GM18505 (cell line): ENCODE measurements around the gene SPINDOC.
"Not testable (repeated sequence)": the region's sequence is repeated elsewhere in the genome, so short reads cannot be mapped to it uniquely, and the experiment has no call there.

Experiments used
- ATAC-seq: cut with Tn5 transposase; IDR thresholded peaks from one replicate; pipeline ENCODE4 v1.9.1; 2021; ENCODE audit not compliant: unreplicated experiment
- POLR2A ChIP-seq: IDR thresholded peaks from 4 replicates; pipeline ENCODE4 v1.6.1; 2011; ENCODE audit warnings: borderline replicate concordance; ENCODE audit not compliant: insufficient read depth, insufficient read length; ENCODE audit errors: extremely low read depth

The SPINDOC gene

DNA sequence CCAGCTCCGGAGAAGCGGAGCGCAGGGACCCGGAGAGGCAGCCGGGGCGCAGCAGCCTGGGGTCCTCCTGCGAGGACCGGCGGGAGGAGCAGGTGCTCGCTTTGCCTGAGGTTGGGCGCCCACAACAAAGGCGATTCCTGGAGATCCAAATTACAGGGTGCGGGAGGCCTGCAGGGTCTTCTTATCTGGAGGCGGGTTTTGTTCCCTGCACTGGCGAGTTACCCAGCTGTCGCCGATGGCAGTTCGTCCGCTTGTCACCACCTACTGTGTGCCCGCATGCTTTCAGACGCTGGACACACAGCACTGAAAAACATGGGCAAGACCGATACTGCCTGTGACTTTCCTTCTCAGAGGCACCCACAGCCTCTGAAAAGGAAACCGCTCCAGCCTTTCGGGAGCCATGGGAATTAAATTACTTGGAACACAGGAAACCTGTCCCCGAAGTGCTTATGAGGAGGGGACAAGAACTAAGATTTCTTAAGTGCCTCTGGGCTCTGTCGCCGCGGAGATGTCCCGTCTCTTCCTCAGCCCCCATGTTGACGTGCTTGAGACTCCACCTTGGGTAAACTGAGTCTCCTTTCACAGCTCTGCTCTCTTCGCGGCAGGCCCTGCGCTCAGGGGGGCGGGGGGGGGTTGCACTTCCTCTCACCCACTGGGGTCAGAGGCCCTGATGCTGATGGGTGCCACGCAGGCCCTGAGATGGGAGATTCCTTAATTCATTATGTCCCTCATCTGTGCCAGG lies 43.4 kb upstream of the SPINDOC start:
- ATAC-seq: no peak
- TF ChIP-seq POLR2A: no peak

DNA sequence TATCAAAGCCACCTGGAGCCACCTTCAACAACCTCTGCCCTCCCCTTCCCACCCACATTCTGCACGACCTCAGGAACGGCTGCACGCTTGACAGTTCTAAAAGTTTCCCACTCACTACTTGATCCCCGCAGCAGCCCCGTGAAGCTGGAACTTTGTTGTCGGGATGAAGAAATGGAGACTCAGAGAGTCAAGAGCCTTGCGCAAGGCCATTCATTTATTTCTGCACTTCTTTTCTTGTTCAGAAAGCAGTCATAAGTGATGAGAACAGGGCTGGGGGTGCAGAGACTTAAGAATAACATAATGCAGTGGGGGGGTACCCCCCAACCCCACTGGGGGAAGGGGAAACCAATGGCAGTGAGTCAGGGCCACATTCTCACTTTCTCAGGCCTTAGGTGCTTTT lies 42.5 kb upstream of the SPINDOC start:
- no peak for ATAC-seq
- no peak for TF ChIP-seq POLR2A

DNA sequence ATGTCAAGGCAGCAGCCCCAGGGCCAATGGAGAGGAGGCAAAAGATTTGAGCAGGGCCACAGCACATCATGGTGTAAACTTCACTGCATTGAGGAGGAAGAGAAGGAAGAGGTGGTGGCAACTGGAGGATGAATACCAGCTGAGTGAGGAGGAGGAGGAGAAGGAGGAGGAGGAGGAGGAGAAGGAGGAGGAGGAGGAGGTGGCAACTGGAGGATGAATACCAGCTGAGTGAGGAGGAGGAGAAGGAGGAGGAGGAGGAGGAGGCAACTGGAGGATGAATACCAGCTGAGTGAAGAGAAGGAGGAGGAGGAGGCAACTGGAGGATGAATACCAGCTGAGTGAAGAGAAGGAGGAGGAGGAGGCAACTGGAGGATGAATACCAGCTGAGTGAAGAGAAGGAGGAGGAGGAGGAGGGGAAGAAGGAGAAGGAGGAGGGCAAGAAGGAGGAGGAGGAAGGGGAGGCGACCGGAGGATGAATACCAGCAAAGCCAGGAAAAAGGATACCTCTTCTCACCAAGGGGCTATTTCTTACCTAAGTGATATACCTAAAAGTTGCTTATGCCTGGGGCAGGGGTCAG lies 41.4 kb upstream of the SPINDOC start:
- not testable (repeated sequence) for ATAC-seq

DNA sequence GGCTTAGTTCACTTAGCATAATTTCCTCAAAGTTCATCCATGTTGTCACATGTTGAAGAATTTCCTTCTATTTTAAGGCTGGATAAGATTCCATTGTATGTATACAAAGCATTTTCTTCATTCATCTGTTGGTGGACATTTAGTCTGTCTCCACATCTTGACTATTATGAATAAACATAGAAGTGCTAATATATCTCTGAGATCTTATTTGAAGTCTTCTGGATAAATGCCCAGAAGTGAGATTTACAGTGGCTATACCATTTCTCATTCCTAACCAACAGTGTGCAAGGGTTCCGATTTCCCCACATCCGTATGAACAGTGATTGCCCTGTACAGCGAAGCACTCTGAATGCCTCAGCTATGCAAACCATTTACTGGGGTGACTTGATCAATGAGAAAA lies 38.1 kb upstream of the SPINDOC start:
- TF ChIP-seq POLR2A: no peak
- no peak for ATAC-seq

DNA sequence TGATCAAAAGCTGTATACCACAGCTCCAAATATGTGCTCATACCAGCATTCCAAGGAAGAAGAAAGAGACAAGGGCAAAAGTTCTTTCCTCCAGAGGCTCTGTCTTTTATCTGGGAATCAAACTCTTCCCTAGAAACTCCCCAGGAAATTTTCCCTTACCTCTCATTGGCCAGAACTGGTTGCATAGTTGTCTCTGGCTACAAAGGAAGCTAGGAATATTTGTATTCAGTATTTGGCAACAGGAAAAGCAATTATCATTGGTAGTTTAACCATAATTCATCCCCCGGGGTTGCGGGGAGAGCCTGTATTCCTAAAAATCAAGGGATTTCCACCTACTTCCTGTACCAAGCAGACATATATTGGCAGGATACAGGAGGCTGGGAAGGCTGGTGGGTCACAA lies 34.2 kb upstream of the SPINDOC start:
- no peak for TF ChIP-seq POLR2A
- no peak for ATAC-seq

DNA sequence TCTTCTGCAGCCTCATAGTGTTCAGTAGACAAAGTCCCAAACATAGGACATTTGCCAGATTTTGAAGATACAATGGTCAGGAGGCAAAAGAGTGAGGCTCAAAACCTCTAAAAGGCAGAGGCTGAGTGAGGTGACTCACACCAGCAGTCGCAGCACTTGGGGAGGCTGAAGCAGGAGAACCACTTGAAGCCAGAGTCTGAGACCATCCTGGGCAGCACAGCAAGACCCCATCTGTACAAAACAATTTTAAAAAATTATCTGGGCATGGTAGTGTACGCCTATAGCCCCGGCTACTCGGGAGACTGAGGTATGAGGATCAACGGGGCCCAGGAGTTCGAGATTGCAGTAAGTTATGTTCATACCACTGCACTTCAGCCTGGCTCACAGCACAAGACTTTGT lies 30.5 kb upstream of the SPINDOC start:
- ATAC-seq: no peak
- TF ChIP-seq POLR2A: no peak

DNA sequence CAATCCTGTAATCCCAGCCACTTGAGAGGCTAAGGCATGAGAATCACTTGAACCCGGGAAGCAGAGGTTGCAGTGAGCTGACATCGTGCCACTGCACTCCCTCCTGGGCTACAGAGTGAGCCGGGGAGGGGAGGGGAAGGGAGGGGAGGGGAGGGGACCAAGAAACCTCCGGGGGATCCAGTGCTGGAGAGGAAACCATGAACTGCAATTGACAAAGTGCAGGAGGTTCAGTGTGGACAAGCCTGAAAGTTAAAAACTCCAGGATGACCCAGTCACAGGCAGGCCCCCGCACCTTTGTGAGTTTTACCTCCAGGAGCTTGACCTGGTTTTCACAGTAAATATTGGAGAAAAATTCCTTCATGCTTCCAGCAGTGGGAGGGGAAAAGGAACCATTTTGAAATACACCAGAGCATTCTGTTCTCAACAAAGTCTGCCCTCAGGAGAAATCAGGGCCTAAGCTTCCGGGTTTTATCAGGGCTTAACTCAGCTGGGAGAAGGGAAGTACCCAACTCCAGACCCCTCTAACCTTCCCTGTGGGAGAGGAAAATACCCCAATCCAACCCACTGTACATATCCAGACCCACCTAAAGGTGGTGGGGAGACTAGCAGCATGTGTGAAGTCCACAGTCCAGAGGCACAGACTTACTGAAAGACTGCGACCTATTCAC lies 29.2 kb upstream of the SPINDOC start:
- no peak for ATAC-seq
- no peak for TF ChIP-seq POLR2A

DNA sequence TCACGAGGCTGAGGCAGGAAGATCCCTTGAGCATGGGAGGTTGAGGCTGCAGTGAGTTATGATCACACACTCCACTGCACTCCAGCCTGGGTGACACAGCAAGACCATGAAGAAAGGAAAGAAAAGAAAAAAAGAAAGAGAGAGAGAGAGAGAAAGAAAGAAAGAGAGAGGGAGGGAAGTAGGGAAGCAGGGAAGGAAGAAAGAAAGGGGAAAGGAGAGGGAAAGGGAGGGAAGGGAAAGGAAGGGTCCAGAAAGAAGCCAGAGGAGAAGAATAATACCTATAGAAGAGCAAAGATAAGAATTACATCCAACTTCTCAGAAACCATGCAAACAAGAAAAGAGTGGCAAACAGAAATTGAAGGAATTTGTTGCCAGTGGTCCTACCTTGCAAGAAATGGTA lies 27.4 kb upstream of the SPINDOC start:
- no peak for TF ChIP-seq POLR2A
- no peak for ATAC-seq

DNA sequence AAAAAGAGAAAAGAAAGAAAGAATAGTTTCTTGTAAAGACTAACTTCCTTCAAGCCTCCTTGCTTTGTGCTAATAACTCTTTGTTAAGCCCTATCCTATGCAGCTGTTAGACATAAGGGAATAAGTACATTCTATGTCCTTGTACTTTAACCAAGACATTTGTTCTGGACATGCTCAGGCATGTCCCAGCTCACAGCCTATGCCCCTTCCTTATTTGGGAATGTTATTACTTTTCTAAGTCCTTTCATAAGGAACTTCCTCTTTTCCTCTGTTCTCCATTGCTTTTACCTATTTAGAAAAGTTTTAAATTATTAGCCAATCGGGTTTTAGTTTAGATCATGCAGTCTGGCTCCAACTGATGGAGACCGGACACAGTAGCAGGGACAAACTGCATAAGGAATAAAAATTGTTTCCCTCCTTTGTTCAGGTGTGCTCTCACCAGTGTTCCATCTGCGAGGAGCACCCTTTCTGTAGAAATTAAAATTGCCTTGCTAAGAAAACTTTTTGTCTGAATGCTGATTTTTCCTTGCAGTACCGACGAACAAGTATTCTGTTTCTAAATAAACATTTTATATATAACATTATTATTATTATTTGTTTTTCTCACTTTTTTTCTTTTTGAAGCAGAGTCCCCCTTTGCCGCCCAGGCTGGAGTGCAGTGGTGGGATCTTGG lies 21.6 kb upstream of the SPINDOC start:
- TF ChIP-seq POLR2A: no peak
- no peak for ATAC-seq

DNA sequence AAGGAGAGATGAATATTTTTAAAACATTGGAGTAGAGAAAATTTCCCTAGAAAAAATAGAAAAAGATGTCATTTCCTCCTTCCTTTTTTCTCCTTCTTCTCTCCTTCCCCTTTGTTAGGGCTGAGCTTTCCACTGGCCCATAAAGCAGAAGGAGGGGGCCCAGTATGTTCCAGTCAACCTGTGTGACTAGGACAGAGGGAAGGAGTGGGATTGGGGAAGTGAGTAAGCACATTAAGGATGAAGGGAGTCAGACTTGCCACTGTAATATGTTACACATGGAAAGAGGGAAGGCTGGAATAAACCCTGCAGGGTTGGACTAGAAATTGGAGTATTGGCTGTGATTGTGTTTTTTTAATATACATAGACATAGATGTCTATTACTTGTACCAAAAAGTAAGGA lies 20.1 kb upstream of the SPINDOC start:
- ATAC-seq: no peak
- TF ChIP-seq POLR2A: no peak

DNA sequence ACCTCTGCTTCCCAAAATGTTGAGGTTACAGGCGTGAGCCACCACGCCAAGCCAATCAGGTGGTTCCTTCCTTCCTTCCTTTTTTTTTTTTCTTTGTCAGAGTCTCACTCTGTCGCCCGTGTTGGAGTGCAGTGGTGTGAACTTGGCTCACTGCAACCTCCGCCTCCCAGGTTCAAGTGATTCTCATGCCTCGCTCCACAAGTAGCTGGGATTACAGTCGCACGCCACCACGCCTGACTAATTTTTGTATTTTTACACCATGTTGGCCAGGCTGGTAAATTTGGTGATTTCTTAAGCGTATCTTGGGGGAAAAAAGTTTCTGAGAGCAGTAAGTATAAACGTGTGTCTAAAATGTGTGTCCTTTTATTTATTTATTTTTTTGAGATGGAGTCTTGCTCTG lies 18.2 kb upstream of the SPINDOC start:
- no peak for TF ChIP-seq POLR2A
- ATAC-seq: no peak

DNA sequence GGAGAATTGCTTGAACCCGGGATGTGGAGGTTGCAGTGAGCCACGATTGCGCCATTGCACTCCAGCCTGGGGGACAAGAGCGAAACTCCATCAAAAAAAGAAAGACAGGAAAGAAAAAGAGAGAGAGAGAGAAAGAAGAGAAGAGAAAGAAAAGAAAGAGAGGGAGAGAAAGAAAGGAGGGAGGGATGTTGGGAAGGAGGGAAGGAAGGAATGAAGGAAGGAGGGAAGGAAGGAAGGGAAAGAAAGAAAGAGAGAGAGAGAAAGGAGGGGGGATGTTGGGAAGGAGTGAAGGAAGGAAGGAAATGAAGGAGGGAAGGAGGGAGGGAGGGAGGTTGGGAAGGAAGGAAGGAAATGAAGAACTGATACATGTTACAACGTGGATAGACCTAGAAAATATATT lies 12.3 kb upstream of the SPINDOC start:
- TF ChIP-seq POLR2A: no peak
- ATAC-seq: no peak

DNA sequence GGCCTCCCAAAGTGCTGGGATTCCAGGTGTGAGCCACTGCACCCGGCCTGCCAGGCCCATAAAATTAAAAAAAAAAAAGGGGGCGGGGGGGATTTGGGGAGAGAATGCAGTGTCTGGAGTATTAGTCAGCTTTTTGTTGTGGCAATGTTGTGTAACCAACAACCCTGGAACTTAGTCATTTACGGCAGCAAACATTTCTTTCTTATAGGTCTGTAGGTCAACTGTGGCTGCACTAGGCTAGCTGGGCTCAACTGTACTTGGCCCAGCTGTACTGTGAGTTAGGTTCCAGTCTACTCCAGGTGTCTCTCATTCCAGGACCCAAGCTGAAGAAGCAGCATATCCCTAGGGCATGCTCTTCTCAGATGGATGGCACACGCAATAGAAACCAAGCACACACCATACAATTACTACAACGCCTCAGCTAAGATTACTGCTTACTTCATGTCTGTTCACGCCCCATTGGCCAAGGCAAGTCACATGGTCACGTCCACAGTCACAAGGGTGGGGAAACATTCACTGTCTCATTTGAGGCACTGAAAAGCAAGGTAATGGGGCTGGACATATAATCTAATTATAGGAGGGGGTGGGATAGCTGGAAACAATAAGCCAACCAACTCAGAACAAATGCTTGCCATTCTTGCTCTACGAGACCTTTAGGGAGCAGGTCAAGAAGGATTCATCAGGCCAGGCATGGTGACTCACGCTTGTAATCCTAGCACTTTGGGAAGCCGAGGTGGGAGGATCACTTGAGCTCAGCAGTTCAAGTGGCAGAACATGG lies 10.4 kb upstream of the SPINDOC start:
- no peak for TF ChIP-seq POLR2A
- ATAC-seq: no peak
